ENCODE measurements around the gene ARRB1.
A peak's percentile ranks its signal among the peaks of the same experiment; 100 is the strongest.

ARRB1 gene

GRCh38 chr11:75214411-75214821 is 137.0 kb downstream of the ARRB1 start:
- no peak overlapping the region for H3K4me3 ChIP-seq (ENCODE audit: low read length)
- peak; percentile 32 for DNase-seq (ENCODE audit: low read depth)
- peak; percentile 68 for TF ChIP-seq CTCF (conservative IDR thresholded peaks at IDR 0.05; ENCODE audit: low read depth, low read length)

All from retinal pigment epithelial cell (primary cell).